GM23248 (cell line): ENCODE results near the gene ZFPM1. TPM values are rescaled to one million over a fixed set of nuclear protein-coding genes. Genes with fewer than 3 reads are reported as not detected.
A peak's percentile ranks its signal among the peaks of the same experiment; 100 is the strongest.

Source experiments
- DNase-seq: peaks from one replicate; pipeline ENCODE4 v3.0.0-alpha.2; 2015
- H2AFZ ChIP-seq: fragments of 200-600 bp; sonication (generic); 2 replicates; pipeline ENCODE4 v1.6.1; 2016; ENCODE audit warnings: antibody characterized with exemption
- H3F3A ChIP-seq: fragments of 200-600 bp; sonication (generic); 2 replicates; pipeline ENCODE4 v1.6.1; 2016; ENCODE audit warnings: mild to moderate bottlenecking, antibody characterized with exemption, mixed run types; ENCODE audit not compliant: insufficient read depth
- H3K27ac ChIP-seq: fragments of 200-600 bp; sonication (generic); 2 replicates; pipeline ENCODE4 v1.5.1; 2016; ENCODE audit warnings: mild to moderate bottlenecking
- H3K27me3 ChIP-seq: fragments of 200-600 bp; sonication (generic); replicated peaks from 2 replicates; pipeline ENCODE4 v1.6.1; 2016; ENCODE audit warnings: mild to moderate bottlenecking; ENCODE audit not compliant: insufficient read depth
- H3K36me3 ChIP-seq: fragments of 200-600 bp; sonication (generic); 2 replicates; pipeline ENCODE4 v1.6.1; 2016; ENCODE audit warnings: low read depth, mild to moderate bottlenecking
- H3K4me1 ChIP-seq: fragments of 200-600 bp; sonication (generic); 2 replicates; pipeline ENCODE4 v1.6.1; 2016; ENCODE audit warnings: mild to moderate bottlenecking; ENCODE audit not compliant: insufficient read depth
- H3K4me2 ChIP-seq: fragments of 200-600 bp; sonication (generic); one replicate; pipeline ENCODE4 v1.6.1; 2016; ENCODE audit warnings: mild to moderate bottlenecking; ENCODE audit not compliant: unreplicated experiment
- H3K4me3 ChIP-seq: fragments of 200-600 bp; sonication (generic); 2 replicates; pipeline ENCODE4 v1.5.1; 2016; ENCODE audit warnings: mild to moderate bottlenecking
- H3K79me2 ChIP-seq: fragments of 200-600 bp; sonication (generic); 2 replicates; pipeline ENCODE4 v1.6.1; 2016; ENCODE audit warnings: mild to moderate bottlenecking; ENCODE audit not compliant: insufficient read depth
- H3K9ac ChIP-seq: fragments of 200-600 bp; sonication (generic); 2 replicates; pipeline ENCODE4 v1.6.1; 2016; ENCODE audit warnings: mild to moderate bottlenecking
- H3K9me2 ChIP-seq: fragments of 200-600 bp; sonication (generic); 2 replicates; pipeline ENCODE4 v1.6.1; 2016; ENCODE audit warnings: mixed run types, mild to moderate bottlenecking, moderate library complexity; ENCODE audit not compliant: insufficient read depth
- H3K9me3 ChIP-seq: fragments of 200-600 bp; sonication (generic); one replicate; pipeline ENCODE4 v1.6.1; 2017; ENCODE audit warnings: low read depth
- H4K20me1 ChIP-seq: fragments of 200-600 bp; sonication (generic); 2 replicates; pipeline ENCODE4 v1.6.0; 2016; ENCODE audit not compliant: insufficient read depth
- EZH2 ChIP-seq: fragments of 200-600 bp; sonication (generic); IDR thresholded peaks from 2 replicates; pipeline ENCODE4 v1.6.1; 2018; ENCODE audit warnings: antibody characterized with exemption, mild to moderate bottlenecking; ENCODE audit not compliant: insufficient read depth, poor library complexity, severe bottlenecking
- EZH2phosphoT487 ChIP-seq: fragments of 200-600 bp; sonication (generic); IDR thresholded peaks from 2 replicates; pipeline ENCODE4 v1.6.1; 2018; ENCODE audit warnings: antibody characterized with exemption, moderate library complexity, mild to moderate bottlenecking, low read depth; ENCODE audit not compliant: insufficient read depth
- WGBS, 2 experiments: methylation state at CpG; one replicate each; pipeline ENCODE4 v1.1.6; 2015 to 2017; ENCODE audit warnings: low lambda C conversion rate in 2 of 2, low coverage in 1 of 2; ENCODE audit errors: missing lambda C conversion rate in 2 of 2; 5-methylcytosine and 5-hydroxymethylcytosine counted together
- in situ Hi-C: fragments of 300-500 bp; cut with MboI; formaldehyde crosslinking; loops from 2 replicates; pipeline ENCODE4 v1.15.0; 2020
- polyA plus RNA-seq: library from polyadenylated mRNA; unstranded; fragments of >200 nt; fragmentation: Nextera tagmentation; extraction: Ambion mirVana; gene quantifications from 2 replicates; pipeline ENCODE4 v1.2.1, GENCODE V29; 2016
- total RNA-seq: library from RNA; depleted of rRNA; stranded (reverse); fragments of >200 nt; shearing (Covaris generic); gene quantifications from 2 replicates; pipeline ENCODE4 v1.2.3, GENCODE V29; 2014

Gene ZFPM1
- total and polyA plus RNA-seq, 2 experiments from 2014 or later = 0.06 to 2.4 TPM

GRCh38 chr16:88499836-88500251, 46.8 kb downstream of the ZFPM1 start:
- no peak for DNase-seq
- no peaks in the 10 kb centered on the region for H4K20me1 ChIP-seq
- no peaks in the 10 kb centered on the region for H3K36me3 ChIP-seq
- H3K4me1 ChIP-seq = no peaks in the 10 kb centered on the region
- WGBS, 2 experiments = 66 to 69% methylated on average over 11 to 23 of the region's 23 CpGs
- H3K9ac ChIP-seq = no peak overlapping the region
- in situ Hi-C loops = no loop called here
- H3K4me3 ChIP-seq = no peak overlapping the region
- H3K9me2 ChIP-seq = no peaks in the 10 kb centered on the region
- TF ChIP-seq EZH2 = no peak
- no peak for TF ChIP-seq EZH2phosphoT487
- no peaks in the 10 kb centered on the region for H3F3A ChIP-seq
- no peak overlapping the region for H3K4me2 ChIP-seq
- H3K27me3 ChIP-seq = no peaks in the 10 kb centered on the region
- H3K79me2 ChIP-seq = no peaks in the 10 kb centered on the region
- H3K9me3 ChIP-seq = no peaks in the 10 kb centered on the region
- H2AFZ ChIP-seq = no peak overlapping the region
- H3K27ac ChIP-seq = no peak overlapping the region

GRCh38 chr16:88500255-88500661, 47.2 kb downstream of the ZFPM1 start:
- no peak overlapping the region for H3K4me2 ChIP-seq
- no peaks in the 10 kb centered on the region for H3K9me2 ChIP-seq
- H3K27me3 ChIP-seq = no peaks in the 10 kb centered on the region
- no peaks in the 10 kb centered on the region for H3K79me2 ChIP-seq
- no peak for DNase-seq
- no peak overlapping the region for H2AFZ ChIP-seq
- H4K20me1 ChIP-seq = no peaks in the 10 kb centered on the region
- H3F3A ChIP-seq = no peaks in the 10 kb centered on the region
- H3K9ac ChIP-seq = no peak overlapping the region
- TF ChIP-seq EZH2 = no peak
- no peak for TF ChIP-seq EZH2phosphoT487
- in situ Hi-C loops = no loop called here
- H3K4me3 ChIP-seq = no peak overlapping the region
- WGBS, 2 experiments = 90 to 92% methylated on average over 16 to 17 of the region's 17 CpGs
- no peaks in the 10 kb centered on the region for H3K36me3 ChIP-seq
- no peak overlapping the region for H3K27ac ChIP-seq
- no peaks in the 10 kb centered on the region for H3K4me1 ChIP-seq
- H3K9me3 ChIP-seq = no peaks in the 10 kb centered on the region

GRCh38 chr16:88502371-88502770, 49.3 kb downstream of the ZFPM1 start:
- H3K4me3 ChIP-seq = no peak overlapping the region
- no peak overlapping the region for H3K27ac ChIP-seq
- H2AFZ ChIP-seq = no peak overlapping the region
- no peaks in the 10 kb centered on the region for H3F3A ChIP-seq
- no peaks in the 10 kb centered on the region for H3K79me2 ChIP-seq
- no peaks in the 10 kb centered on the region for H3K9me3 ChIP-seq
- in situ Hi-C loops = no loop called here
- no peak overlapping the region for H3K9ac ChIP-seq
- no peak overlapping the region for H3K4me2 ChIP-seq
- H3K4me1 ChIP-seq = no peaks in the 10 kb centered on the region
- H3K27me3 ChIP-seq = no peaks in the 10 kb centered on the region
- DNase-seq = no peak
- H4K20me1 ChIP-seq = no peaks in the 10 kb centered on the region
- no peak for TF ChIP-seq EZH2phosphoT487
- TF ChIP-seq EZH2 = no peak
- WGBS, 2 experiments = 86 to 92% methylated on average over 13 to 15 of the region's 15 CpGs
- no peaks in the 10 kb centered on the region for H3K36me3 ChIP-seq
- no peaks in the 10 kb centered on the region for H3K9me2 ChIP-seq

- H3K9ac ChIP-seq = no peak overlapping the region
- no peak overlapping the region for H3K4me2 ChIP-seq
- DNase-seq = no peak
- H3K27me3 ChIP-seq = no peaks in the 10 kb centered on the region
- H3K27ac ChIP-seq = no peak overlapping the region
- no peaks in the 10 kb centered on the region for H3K36me3 ChIP-seq
- H4K20me1 ChIP-seq = no peaks in the 10 kb centered on the region
- WGBS, 2 experiments = 87 to 90% methylated on average over 16 to 23 of the region's 23 CpGs
- H3F3A ChIP-seq = no peaks in the 10 kb centered on the region
- no peaks in the 10 kb centered on the region for H3K9me2 ChIP-seq
- no peaks in the 10 kb centered on the region for H3K79me2 ChIP-seq
- H2AFZ ChIP-seq = no peak overlapping the region
- TF ChIP-seq EZH2phosphoT487 = no peak
- TF ChIP-seq EZH2 = no peak
- no peaks in the 10 kb centered on the region for H3K9me3 ChIP-seq
- no peaks in the 10 kb centered on the region for H3K4me1 ChIP-seq
- no peak overlapping the region for H3K4me3 ChIP-seq
- in situ Hi-C loops = no loop called here
Observed at GRCh38 chr16:88502776-88503280, 49.7 kb downstream of the ZFPM1 start.

GRCh38 chr16:88503374-88503770, 50.3 kb downstream of the ZFPM1 start:
- H3K4me3 ChIP-seq = no peak overlapping the region
- H3K9ac ChIP-seq = no peak overlapping the region
- no peak overlapping the region for H2AFZ ChIP-seq
- no peak for TF ChIP-seq EZH2
- H3K9me3 ChIP-seq = no peaks in the 10 kb centered on the region
- in situ Hi-C loops = no loop called here
- no peaks in the 10 kb centered on the region for H3K79me2 ChIP-seq
- no peaks in the 10 kb centered on the region for H3K9me2 ChIP-seq
- H3K36me3 ChIP-seq = no peaks in the 10 kb centered on the region
- WGBS, 2 experiments = 90 to 99% methylated on average over 9 to 10 of the region's 10 CpGs
- no peaks in the 10 kb centered on the region for H3F3A ChIP-seq
- H3K4me2 ChIP-seq = no peak overlapping the region
- H3K27me3 ChIP-seq = no peaks in the 10 kb centered on the region
- no peaks in the 10 kb centered on the region for H3K4me1 ChIP-seq
- no peaks in the 10 kb centered on the region for H4K20me1 ChIP-seq
- no peak overlapping the region for H3K27ac ChIP-seq
- DNase-seq = peak; percentile 15
